Measurements from ENCODE around the gene CLIC5.
A peak's percentile ranks its signal among the peaks of the same experiment; 100 is the strongest.

The CLIC5 gene

GRCh38 chr6:46015119-46015968 lies at the start of gene CLIC5:
Gene CLIC5, minus strand, starts transcription at chr6:46015860. Its CDS starts 318 bp downstream, at chr6:46015542.
- peak; percentile 8 for DNase-seq

GRCh38 chr6:46062991-46063390 lies 47.3 kb upstream of the CLIC5 start:
- DNase-seq = no peak

- DNase-seq = no peak
Measured at GRCh38 chr6:46062312-46062711, 46.7 kb upstream of the CLIC5 start.

GRCh38 chr6:46061497-46061896 lies 45.8 kb upstream of the CLIC5 start:
- no peak for DNase-seq

GRCh38 chr6:46059608-46060007 lies 43.9 kb upstream of the CLIC5 start:
- no peak for DNase-seq

GRCh38 chr6:46058951-46059350 lies 43.3 kb upstream of the CLIC5 start:
- DNase-seq = peak; percentile 95

GRCh38 chr6:46057792-46058191 lies 42.1 kb upstream of the CLIC5 start:
- no peak for DNase-seq

GRCh38 chr6:46056906-46057529 lies 41.4 kb upstream of the CLIC5 start:
- DNase-seq = no peak

- DNase-seq = peak; percentile 41
Measured at GRCh38 chr6:46054516-46054915, 38.9 kb upstream of the CLIC5 start.

- no peak for DNase-seq
Measured at GRCh38 chr6:46053039-46053933, 37.6 kb upstream of the CLIC5 start.

GRCh38 chr6:46052479-46052878 lies 36.8 kb upstream of the CLIC5 start:
- DNase-seq = no peak

- DNase-seq = no peak
Measured at GRCh38 chr6:46051962-46052361, 36.3 kb upstream of the CLIC5 start.

GRCh38 chr6:46050845-46051405 lies 35.3 kb upstream of the CLIC5 start:
- no peak for DNase-seq

- no peak for DNase-seq
Measured at GRCh38 chr6:46048646-46049297, 33.1 kb upstream of the CLIC5 start.

GRCh38 chr6:46046558-46047174 lies 31.0 kb upstream of the CLIC5 start:
- DNase-seq = no peak

GRCh38 chr6:46044881-46045617 lies 29.4 kb upstream of the CLIC5 start:
- no peak for DNase-seq

- peak; percentile 77 for DNase-seq
Measured at GRCh38 chr6:46042355-46042999, 26.8 kb upstream of the CLIC5 start.

- no peak for DNase-seq
Measured at GRCh38 chr6:46040288-46040687, 24.6 kb upstream of the CLIC5 start.

GRCh38 chr6:46039646-46040045 lies 24.0 kb upstream of the CLIC5 start:
- no peak for DNase-seq

GRCh38 chr6:46036911-46037310 lies 21.3 kb upstream of the CLIC5 start:
- no peak for DNase-seq

GRCh38 chr6:46035242-46035641 lies 19.6 kb upstream of the CLIC5 start:
- DNase-seq = no peak
